Esophagus muscularis mucosa (tissue), 4 donors: Measurements from ENCODE around the gene ADAM23.

Experiments
- EP300 ChIP-seq: sonication (generic); formaldehyde crosslinking; IDR thresholded peaks from one replicate; pipeline ENCODE4 v1.6.1; 2017; ENCODE audit warnings: antibody characterized with exemption
- POLR2A ChIP-seq: fragments of 450-650 bp; IDR thresholded peaks from one replicate; pipeline ENCODE4 v1.6.1; 2017; ENCODE audit warnings: antibody characterized with exemption, moderate library complexity, mild to moderate bottlenecking, low read depth
- POLR2AphosphoS5 ChIP-seq, 2 donors: sonication (generic); formaldehyde crosslinking; IDR thresholded peaks; one replicate each; pipeline ENCODE4 v1.6.1; 2017; ENCODE audit warnings: antibody characterized with exemption in 2 of 2
- TF ChIP-seq, protein P1 (sequence below), 3 experiments: fragments of 200-600 bp in 2 of 3; fragments of 450-650 bp in 1 of 3; sonication (generic) in 2 of 3; IDR thresholded peaks; one replicate each; pipeline ENCODE4 v1.5.1; 2017 to 2019; ENCODE audit warnings: antibody characterized with exemption in 3 of 3, mild to moderate bottlenecking in 2 of 3, moderate library complexity in 1 of 3

DNA sequence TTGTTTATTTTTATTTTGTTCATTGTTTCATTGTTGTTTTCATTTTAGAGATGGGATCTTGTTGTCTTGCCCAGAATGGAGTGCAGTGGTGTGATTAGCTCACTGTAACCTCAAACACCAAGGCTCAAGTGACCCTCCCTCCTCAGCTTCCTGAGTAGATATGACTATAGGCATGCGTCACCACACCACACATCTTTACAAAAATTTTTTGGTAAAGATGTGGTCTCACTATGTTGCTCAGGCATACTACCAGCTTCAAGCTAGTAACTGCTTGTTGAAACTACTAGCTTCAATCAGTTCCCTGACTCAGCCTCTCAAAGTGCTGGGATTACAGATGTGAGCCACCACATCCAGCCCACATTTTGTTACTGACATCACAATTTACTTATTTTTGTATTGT is 213.8 kb downstream of the ADAM23 start:
- TF ChIP-seq POLR2A (no peak), POLR2AphosphoS5 (IDR thresholded peaks at IDR 0.05) (no peak), EP300 (no peak)
- TF ChIP-seq, protein P1, sequence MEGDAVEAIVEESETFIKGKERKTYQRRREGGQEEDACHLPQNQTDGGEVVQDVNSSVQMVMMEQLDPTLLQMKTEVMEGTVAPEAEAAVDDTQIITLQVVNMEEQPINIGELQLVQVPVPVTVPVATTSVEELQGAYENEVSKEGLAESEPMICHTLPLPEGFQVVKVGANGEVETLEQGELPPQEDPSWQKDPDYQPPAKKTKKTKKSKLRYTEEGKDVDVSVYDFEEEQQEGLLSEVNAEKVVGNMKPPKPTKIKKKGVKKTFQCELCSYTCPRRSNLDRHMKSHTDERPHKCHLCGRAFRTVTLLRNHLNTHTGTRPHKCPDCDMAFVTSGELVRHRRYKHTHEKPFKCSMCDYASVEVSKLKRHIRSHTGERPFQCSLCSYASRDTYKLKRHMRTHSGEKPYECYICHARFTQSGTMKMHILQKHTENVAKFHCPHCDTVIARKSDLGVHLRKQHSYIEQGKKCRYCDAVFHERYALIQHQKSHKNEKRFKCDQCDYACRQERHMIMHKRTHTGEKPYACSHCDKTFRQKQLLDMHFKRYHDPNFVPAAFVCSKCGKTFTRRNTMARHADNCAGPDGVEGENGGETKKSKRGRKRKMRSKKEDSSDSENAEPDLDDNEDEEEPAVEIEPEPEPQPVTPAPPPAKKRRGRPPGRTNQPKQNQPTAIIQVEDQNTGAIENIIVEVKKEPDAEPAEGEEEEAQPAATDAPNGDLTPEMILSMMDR (IDR thresholded peaks at IDR 0.05), result no peak
